C4-2B (cell line): ENCODE data around the gene TREML2.

Experiments used
- CTCF ChIP-seq: fragments of 450-650 bp; conservative IDR thresholded peaks from 2 replicates; pipeline ENCODE4 v1.5.1; 2017; ENCODE audit warnings: mild to moderate bottlenecking
- ZFX ChIP-seq: fragments of 450-650 bp; IDR thresholded peaks from 2 replicates; pipeline ENCODE4 v1.6.1; 2017

DNA sequence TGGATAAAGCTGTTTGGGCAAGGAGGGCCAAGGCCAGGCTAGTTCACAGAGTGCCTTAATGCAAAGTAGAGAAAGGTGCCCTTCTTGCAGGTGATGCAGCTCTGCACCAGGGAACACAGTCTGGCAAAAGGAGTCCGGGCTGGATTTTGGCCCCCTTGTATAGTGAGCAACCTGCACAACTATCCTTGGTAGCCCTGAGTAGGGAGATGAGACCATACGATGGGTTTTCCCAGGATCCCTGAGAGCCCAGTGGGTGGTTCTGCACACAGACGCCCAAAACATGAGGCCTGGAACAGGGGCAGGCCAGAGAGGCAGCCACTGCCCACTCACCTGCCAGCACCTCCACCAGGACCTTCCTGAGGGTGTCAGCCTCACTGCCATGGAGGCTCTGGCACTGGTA lies 40.0 kb downstream of the TREML2 start:
- TF ChIP-seq CTCF (no peak), ZFX (no peak)
